Osteocyte (in vitro differentiated cells): ENCODE results near the gene GAMT. TPM values are rescaled to one million over a fixed set of nuclear protein-coding genes. Genes with fewer than 3 reads are reported as not detected.
A peak's percentile ranks its signal among the peaks of the same experiment; 100 is the strongest.

Source experiments
- DNase-seq: peaks from one replicate; pipeline ENCODE4 v3.0.0; 2021; ENCODE audit warnings: mixed read lengths; ENCODE audit not compliant: unreplicated experiment; ENCODE audit errors: extremely low spot score
- H3K27ac Mint-ChIP-seq: one replicate; pipeline ENCODE4 v1.8.0; 2021; ENCODE audit warnings: mild to moderate bottlenecking, mixed read lengths; ENCODE audit not compliant: unreplicated experiment
- H3K27me3 Mint-ChIP-seq: one replicate; pipeline ENCODE4 v1.8.0; 2021; ENCODE audit warnings: mixed read lengths; ENCODE audit not compliant: unreplicated experiment
- H3K36me3 Mint-ChIP-seq: one replicate; pipeline ENCODE4 v1.8.0; 2021; ENCODE audit warnings: mixed read lengths; ENCODE audit not compliant: unreplicated experiment
- H3K4me1 Mint-ChIP-seq: one replicate; pipeline ENCODE4 v1.8.0; 2021; ENCODE audit warnings: mixed read lengths; ENCODE audit not compliant: unreplicated experiment
- H3K4me3 Mint-ChIP-seq: one replicate; pipeline ENCODE4 v1.8.0; 2021; ENCODE audit warnings: mild to moderate bottlenecking, moderate library complexity, mixed read lengths; ENCODE audit not compliant: unreplicated experiment
- H3K9me3 Mint-ChIP-seq: one replicate; pipeline ENCODE4 v1.8.0; 2021; ENCODE audit warnings: mixed read lengths; ENCODE audit not compliant: unreplicated experiment
- CTCF ChIP-seq: fragments of 200-600 bp; sonication (generic); IDR thresholded peaks from 2 replicates; pipeline ENCODE4 v1.5.0; 2021; ENCODE audit warnings: antibody characterized with exemption, mild to moderate bottlenecking, moderate library complexity
- total RNA-seq: library from RNA; stranded (reverse); gene quantifications from 2 replicates; pipeline ENCODE4 v1.2.1, GENCODE V29; 2021

Gene GAMT
- total RNA-seq, 1 donor from 2014 or later: 35.3 TPM

GRCh38 chr19:1411255-1412191, 10.2 kb upstream of the GAMT start:
- DNase-seq: no peak
- TF ChIP-seq CTCF: no peak
- no peaks in the 10 kb centered on the region for H3K9me3 Mint-ChIP-seq
- peak overlapping the region; percentile 44 for H3K27ac Mint-ChIP-seq
- H3K27me3 Mint-ChIP-seq: no peaks in the 10 kb centered on the region
- H3K4me3 Mint-ChIP-seq: no peak overlapping the region
- H3K4me1 Mint-ChIP-seq: peaks cover 61% of the 10 kb centered on the region
- peaks cover 12% of the 10 kb centered on the region for H3K36me3 Mint-ChIP-seq

GRCh38 chr19:1410789-1411188, 9.4 kb upstream of the GAMT start:
- Mint-ChIP-seq H3K27ac (peak overlapping the region; percentile 44), H3K9me3 (no peaks in the 10 kb centered on the region), H3K4me1 (peaks cover 56% of the 10 kb centered on the region), H3K4me3 (peak overlapping the region; percentile 85), H3K36me3 (peaks cover 12% of the 10 kb centered on the region), H3K27me3 (no peaks in the 10 kb centered on the region)
- TF ChIP-seq CTCF: no peak
- no peak for DNase-seq

GRCh38 chr19:1410136-1410786, 8.9 kb upstream of the GAMT start:
- no peaks in the 10 kb centered on the region for H3K9me3 Mint-ChIP-seq
- no peak for DNase-seq
- TF ChIP-seq CTCF: no peak
- peak overlapping the region; percentile 85 for H3K4me3 Mint-ChIP-seq
- H3K4me1 Mint-ChIP-seq: peaks cover 52% of the 10 kb centered on the region
- H3K36me3 Mint-ChIP-seq: peaks cover 12% of the 10 kb centered on the region
- no peaks in the 10 kb centered on the region for H3K27me3 Mint-ChIP-seq
- peak overlapping the region; percentile 44 for H3K27ac Mint-ChIP-seq

GRCh38 chr19:1409204-1410005, 8.1 kb upstream of the GAMT start:
- Mint-ChIP-seq H3K27ac (peak overlapping the region; percentile 89), H3K36me3 (peaks cover 12% of the 10 kb centered on the region), H3K4me3 (peak overlapping the region; percentile 85), H3K9me3 (no peaks in the 10 kb centered on the region), H3K4me1 (peaks cover 47% of the 10 kb centered on the region), H3K27me3 (no peaks in the 10 kb centered on the region)
- TF ChIP-seq CTCF: no peak
- DNase-seq: no peak
